GM12891 (cell line): ENCODE measurements around the gene TMCC1.

Experiments used
- POLR2A ChIP-seq: IDR thresholded peaks from 2 replicates; pipeline ENCODE4 v1.6.1; 2011; ENCODE audit warnings: low read depth, low read length, control low read depth
- POLR2AphosphoS5 ChIP-seq: IDR thresholded peaks from 2 replicates; pipeline ENCODE4 v1.6.1; 2011; ENCODE audit warnings: low read depth, low read length, control low read depth
- POU2F2 ChIP-seq: IDR thresholded peaks from 2 replicates; pipeline ENCODE4 v1.6.1; 2011; ENCODE audit warnings: low read depth, mild to moderate bottlenecking, control low read depth, low read length, moderate library complexity
- TAF1 ChIP-seq: IDR thresholded peaks from 2 replicates; pipeline ENCODE4 v1.6.1; 2011; ENCODE audit warnings: low read depth, low read length, control low read depth

GRCh38 chr3:129929383-129929782 is 35.9 kb upstream of the TMCC1 start:
- no peak for TF ChIP-seq POLR2A
- TF ChIP-seq POLR2AphosphoS5, result no peak
- no peak for TF ChIP-seq TAF1
- TF ChIP-seq POU2F2, result no peak
